DOHH2 (cell line): ENCODE data around the gene FRMD7.

Experiments
- H3F3A ChIP-seq: fragments of 200-600 bp; sonication (generic), shearing (Covaris generic); 2 replicates; pipeline ENCODE4 v1.6.0; 2016; ENCODE audit warnings: antibody characterized with exemption, mild to moderate bottlenecking; ENCODE audit not compliant: control insufficient read depth, insufficient read depth
- H3K27ac ChIP-seq: fragments of 200-600 bp; sonication (generic); 2 replicates; pipeline ENCODE4 v1.5.1; 2014; ENCODE audit warnings: low read depth, mild to moderate bottlenecking, low read length, moderate library complexity
- H3K27me3 ChIP-seq: fragments of 200-600 bp; sonication (generic); 2 replicates; pipeline ENCODE4 v1.6.1; 2014; ENCODE audit warnings: mild to moderate bottlenecking, low read length, mixed read lengths; ENCODE audit not compliant: control insufficient read depth
- H3K36me3 ChIP-seq: fragments of 200-600 bp; sonication (generic); 2 replicates; pipeline ENCODE4 v1.6.1; 2014; ENCODE audit warnings: mild to moderate bottlenecking, low read length, moderate library complexity, mixed read lengths; ENCODE audit not compliant: control insufficient read depth
- H3K4me1 ChIP-seq: fragments of 200-600 bp; sonication (generic); 2 replicates; pipeline ENCODE4 v1.6.1; 2014; ENCODE audit warnings: mild to moderate bottlenecking, low read length, mixed read lengths; ENCODE audit not compliant: control insufficient read depth
- H3K4me2 ChIP-seq: fragments of 200-600 bp; sonication (generic); 2 replicates; pipeline ENCODE4 v1.6.0; 2014; ENCODE audit warnings: mild to moderate bottlenecking, low read length, moderate library complexity
- H3K4me3 ChIP-seq: fragments of 200-600 bp; sonication (generic); 2 replicates; pipeline ENCODE4 v1.5.1; 2014; ENCODE audit warnings: mild to moderate bottlenecking, low read length, mixed read lengths
- H3K79me2 ChIP-seq: fragments of 200-600 bp; sonication (generic); 2 replicates; pipeline ENCODE4 v1.6.1; 2014; ENCODE audit warnings: mild to moderate bottlenecking, low read length, mixed read lengths; ENCODE audit not compliant: control insufficient read depth
- H3K9me2 ChIP-seq: fragments of 200-600 bp; sonication (generic); replicated peaks from 2 replicates; pipeline ENCODE4 v1.6.1; 2014; ENCODE audit warnings: mild to moderate bottlenecking, low read length, mixed read lengths; ENCODE audit not compliant: control insufficient read depth
- H3K9me3 ChIP-seq: fragments of 200-600 bp; sonication (generic); 2 replicates; pipeline ENCODE4 v1.6.1; 2014; ENCODE audit warnings: antibody characterized with exemption, low read length, mixed read lengths; ENCODE audit not compliant: control insufficient read depth, insufficient read depth
- H4K20me1 ChIP-seq: fragments of 200-600 bp; sonication (generic); 2 replicates; pipeline ENCODE4 v1.6.0; 2014; ENCODE audit warnings: low read depth, mild to moderate bottlenecking, antibody characterized with exemption, low read length, moderate library complexity; ENCODE audit not compliant: control insufficient read depth, insufficient read depth
- EZH2phosphoT487 ChIP-seq: fragments of 200-600 bp; sonication (generic); IDR thresholded peaks from 2 replicates; pipeline ENCODE4 v1.6.1; 2017; ENCODE audit warnings: borderline replicate concordance, mild to moderate bottlenecking, antibody characterized with exemption, low read length, moderate library complexity, mixed read lengths
- TF ChIP-seq, protein P1 (sequence below): fragments of 200-600 bp; sonication (generic); IDR thresholded peaks from one replicate; pipeline ENCODE4 v1.5.1; 2014; ENCODE audit warnings: antibody characterized with exemption, mild to moderate bottlenecking, low read depth, low read length; ENCODE audit not compliant: poor library complexity, severe bottlenecking

The FRMD7 gene

DNA sequence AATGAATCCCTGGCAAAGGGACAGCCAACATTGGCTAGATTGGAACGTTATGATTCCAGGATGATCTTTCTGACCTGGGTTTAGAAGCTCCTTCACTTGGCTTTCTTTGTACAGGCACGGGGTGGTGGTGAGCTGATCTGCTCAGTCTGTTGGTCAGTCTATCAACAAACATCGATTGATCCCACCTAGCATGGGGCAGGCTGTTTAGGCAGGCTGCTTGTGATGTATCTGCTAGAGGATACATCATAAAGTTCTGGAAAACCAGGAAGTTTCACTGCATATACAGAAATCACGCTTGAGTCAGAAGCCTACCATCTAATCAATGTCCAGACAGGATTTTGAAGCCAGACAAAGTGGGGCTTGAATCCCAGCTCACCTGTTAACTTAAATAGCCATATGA lies 6.9 kb downstream of the FRMD7 start:
- no peaks in the 10 kb centered on the region for H4K20me1 ChIP-seq

DNA sequence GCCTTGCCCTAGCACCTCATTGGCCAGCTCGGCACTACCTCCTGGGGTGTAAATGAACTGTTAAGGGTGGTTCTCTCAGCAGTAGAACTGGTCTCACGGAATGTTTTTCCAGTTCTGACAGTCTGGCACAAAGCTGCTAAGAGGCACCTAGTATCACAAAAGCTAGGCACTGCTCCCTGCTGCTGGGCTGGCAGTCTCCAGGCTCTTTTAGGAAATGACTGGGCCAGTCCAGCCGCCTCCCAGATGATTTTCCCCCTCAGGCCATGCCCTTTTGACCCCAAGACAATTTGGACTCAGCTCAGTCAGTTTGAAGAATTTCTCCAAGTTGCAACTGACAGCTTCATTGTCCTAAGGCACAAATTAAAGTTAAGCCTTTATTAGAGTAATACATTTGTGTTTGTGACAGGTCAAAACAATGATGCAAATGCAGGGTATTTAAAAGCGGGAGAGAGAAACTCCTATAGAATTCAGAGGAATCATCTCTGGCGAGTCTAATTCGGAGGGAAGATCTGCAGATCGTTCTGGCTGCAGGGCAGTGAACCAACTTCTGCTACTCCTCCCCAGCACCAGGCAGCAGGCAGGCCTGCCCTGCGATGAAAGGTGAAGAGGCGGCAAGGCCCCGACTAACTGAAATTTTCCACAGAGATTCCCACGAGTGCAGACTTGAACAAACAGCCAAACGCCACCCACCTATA lies 7.9 kb downstream of the FRMD7 start:
- H3K9me2 ChIP-seq, result no peaks in the 10 kb centered on the region
- no peaks in the 10 kb centered on the region for H3K36me3 ChIP-seq
- H3K4me3 ChIP-seq, result no peak overlapping the region
- TF ChIP-seq EZH2phosphoT487, result no peak
- TF ChIP-seq, protein P1, sequence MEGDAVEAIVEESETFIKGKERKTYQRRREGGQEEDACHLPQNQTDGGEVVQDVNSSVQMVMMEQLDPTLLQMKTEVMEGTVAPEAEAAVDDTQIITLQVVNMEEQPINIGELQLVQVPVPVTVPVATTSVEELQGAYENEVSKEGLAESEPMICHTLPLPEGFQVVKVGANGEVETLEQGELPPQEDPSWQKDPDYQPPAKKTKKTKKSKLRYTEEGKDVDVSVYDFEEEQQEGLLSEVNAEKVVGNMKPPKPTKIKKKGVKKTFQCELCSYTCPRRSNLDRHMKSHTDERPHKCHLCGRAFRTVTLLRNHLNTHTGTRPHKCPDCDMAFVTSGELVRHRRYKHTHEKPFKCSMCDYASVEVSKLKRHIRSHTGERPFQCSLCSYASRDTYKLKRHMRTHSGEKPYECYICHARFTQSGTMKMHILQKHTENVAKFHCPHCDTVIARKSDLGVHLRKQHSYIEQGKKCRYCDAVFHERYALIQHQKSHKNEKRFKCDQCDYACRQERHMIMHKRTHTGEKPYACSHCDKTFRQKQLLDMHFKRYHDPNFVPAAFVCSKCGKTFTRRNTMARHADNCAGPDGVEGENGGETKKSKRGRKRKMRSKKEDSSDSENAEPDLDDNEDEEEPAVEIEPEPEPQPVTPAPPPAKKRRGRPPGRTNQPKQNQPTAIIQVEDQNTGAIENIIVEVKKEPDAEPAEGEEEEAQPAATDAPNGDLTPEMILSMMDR, result no peak
- no peaks in the 10 kb centered on the region for H4K20me1 ChIP-seq
- no peaks in the 10 kb centered on the region for H3F3A ChIP-seq
- no peak overlapping the region for H3K27ac ChIP-seq
- H3K4me1 ChIP-seq, result no peaks in the 10 kb centered on the region
- no peaks in the 10 kb centered on the region for H3K9me3 ChIP-seq
- H3K79me2 ChIP-seq, result no peaks in the 10 kb centered on the region
- H3K27me3 ChIP-seq, result no peaks in the 10 kb centered on the region
- H3K4me2 ChIP-seq, result no peak overlapping the region

More for the DNA sequence above, 6.9 kb downstream of the FRMD7 start:
- H3K27me3 ChIP-seq, result no peaks in the 10 kb centered on the region
- no peaks in the 10 kb centered on the region for H3K9me3 ChIP-seq
- no peaks in the 10 kb centered on the region for H3K4me1 ChIP-seq
- H3K36me3 ChIP-seq, result no peaks in the 10 kb centered on the region
- no peaks in the 10 kb centered on the region for H3F3A ChIP-seq
- H3K79me2 ChIP-seq, result no peaks in the 10 kb centered on the region
- no peak overlapping the region for H3K27ac ChIP-seq
- no peak overlapping the region for H3K4me3 ChIP-seq
- H3K4me2 ChIP-seq, result no peak overlapping the region
- no peak for TF ChIP-seq EZH2phosphoT487
- TF ChIP-seq, protein P1, result no peak
- H3K9me2 ChIP-seq, result no peaks in the 10 kb centered on the region

DNA sequence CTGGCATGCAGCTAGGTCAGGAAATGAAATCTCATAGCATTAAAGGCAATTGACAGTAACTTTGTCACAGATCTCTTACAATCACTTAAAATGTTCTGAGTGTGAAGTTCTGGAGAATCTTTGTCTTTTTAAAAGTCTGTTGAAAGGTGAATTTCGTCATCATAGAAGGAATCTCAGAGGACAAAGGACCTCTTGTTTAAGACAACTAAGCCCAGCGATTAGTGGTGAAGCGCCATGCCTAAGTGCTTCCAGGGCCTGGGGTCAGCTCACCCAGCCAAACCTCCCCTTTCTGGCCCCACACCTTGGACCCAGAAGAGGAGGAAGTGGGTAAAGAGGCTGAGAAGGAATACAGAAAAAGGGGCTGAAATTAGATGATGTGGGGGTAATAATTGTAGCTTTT lies 8.5 kb downstream of the FRMD7 start:
- H3K27ac ChIP-seq, result no peak overlapping the region
- H3K27me3 ChIP-seq, result no peaks in the 10 kb centered on the region
- no peaks in the 10 kb centered on the region for H3K4me1 ChIP-seq

More for the DNA sequence above, 8.5 kb downstream of the FRMD7 start:
- H3F3A ChIP-seq, result no peaks in the 10 kb centered on the region
- H3K9me3 ChIP-seq, result no peaks in the 10 kb centered on the region
- no peaks in the 10 kb centered on the region for H3K36me3 ChIP-seq
- no peak overlapping the region for H3K4me3 ChIP-seq
- no peak overlapping the region for H3K4me2 ChIP-seq
- H3K79me2 ChIP-seq, result no peaks in the 10 kb centered on the region
- H3K9me2 ChIP-seq, result no peaks in the 10 kb centered on the region
- TF ChIP-seq EZH2phosphoT487, result no peak
- TF ChIP-seq, protein P1, result no peak
- no peaks in the 10 kb centered on the region for H4K20me1 ChIP-seq
